ENCODE measurements around the gene AHSP.
"Not testable (repeated sequence)": the region's sequence is repeated elsewhere in the genome, so short reads cannot be mapped to it uniquely, and the experiment has no call there.

AHSP gene

GRCh38 chr16:31531096-31531495 is 3.4 kb downstream of the AHSP start:
- DNase-seq (ENCODE audit: low spot score) = no peak

- DNase-seq (ENCODE audit: low spot score) = no peak
Observed at GRCh38 chr16:31532120-31532519, 4.4 kb downstream of the AHSP start.

GRCh38 chr16:31532896-31533295 is 5.2 kb downstream of the AHSP start:
- DNase-seq (ENCODE audit: low spot score) = no peak

GRCh38 chr16:31535737-31536136 is 8.0 kb downstream of the AHSP start:
- no peak for DNase-seq (ENCODE audit: low spot score)

GRCh38 chr16:31536804-31537361 is 9.2 kb downstream of the AHSP start:
- DNase-seq (ENCODE audit: low spot score) = no peak

- peak; percentile 19 for DNase-seq (ENCODE audit: low spot score)
Observed at GRCh38 chr16:31537362-31538242, 9.9 kb downstream of the AHSP start.

GRCh38 chr16:31538243-31538598 is 10.5 kb downstream of the AHSP start:
- not testable (repeated sequence) for DNase-seq (ENCODE audit: low spot score)

- not testable (repeated sequence) for DNase-seq (ENCODE audit: low spot score)
Observed at GRCh38 chr16:31539762-31540161, 12.1 kb downstream of the AHSP start.

GRCh38 chr16:31542763-31543162 is 15.1 kb downstream of the AHSP start:
- DNase-seq (ENCODE audit: low spot score) = no peak

GRCh38 chr16:31561426-31562233 is 33.9 kb downstream of the AHSP start:
- no peak for DNase-seq (ENCODE audit: low spot score)

- DNase-seq (ENCODE audit: low spot score) = no peak
Observed at GRCh38 chr16:31568577-31569359, 41.1 kb downstream of the AHSP start.

- no peak for DNase-seq (ENCODE audit: low spot score)
Observed at GRCh38 chr16:31569360-31569717, 41.6 kb downstream of the AHSP start.

- no peak for DNase-seq (ENCODE audit: low spot score)
Observed at GRCh38 chr16:31572821-31573220, 45.1 kb downstream of the AHSP start.

- DNase-seq (ENCODE audit: low spot score) = not testable (repeated sequence)
Observed at GRCh38 chr16:31574159-31574558, 46.5 kb downstream of the AHSP start.

- no peak for DNase-seq (ENCODE audit: low spot score)
Observed at GRCh38 chr16:31577411-31577810, 49.7 kb downstream of the AHSP start.
